ENCODE measurements around the gene SLC43A2.

Gene SLC43A2

GRCh38 chr17:1639549-1640180 is 11.0 kb upstream of the SLC43A2 start:
- POLR2A ChIA-PET: interaction anchor here (0.7 to 1.7 kb wide), 4 partner anchors 9 to 190 kb away, joined by 3 to 6 read pairs (median 4); partner anchors contain the start of gene SMYD4
- Histone ChIP-seq H3K9me3 (ENCODE audit: control insufficient read depth, insufficient read depth, low read depth, low read length) (no peaks in the 10 kb centered on the region), H3K36me3 (ENCODE audit: control insufficient read depth in 2 of 2, insufficient read depth in 1 of 2, low read length in 2 of 2) (no peaks in the 10 kb centered on the region), H3K4me1 (ENCODE audit: control insufficient read depth, insufficient read depth, low read length) (0 out of 2 replicates have a peak, but pooled peaks cover 2% of the 10 kb centered on the region), H3K27ac (ENCODE audit: extremely low read depth, low read depth, low read length) (no peak overlapping the region), H3K4me3 (ENCODE audit: low read depth, low read length) (no peak overlapping the region)
- CTCF ChIA-PET: interaction anchor here (0.7 to 2.1 kb wide), 5 partner anchors 9 to 66 kb away, joined by 3 to 11 read pairs (median 4); partner anchors contain the start of gene RILP
- TF ChIP-seq ZNF549 (tag by site-specific recombination; IDR thresholded peaks at IDR 0.05) (no peak), SP2 (tag by site-specific recombination; IDR thresholded peaks at IDR 0.05) (no peak), PATZ1 (tag by site-specific recombination; IDR thresholded peaks at IDR 0.05) (0 out of 2 replicates have a peak, but pooled peaks have one; percentile 3), ZNF555 (tag by site-specific recombination; conservative IDR thresholded peaks at IDR 0.05) (no peak), ZNF692 (tag by site-specific recombination; IDR thresholded peaks at IDR 0.05) (peak; percentile 36; the same call in 1 of the 2 replicates), ZNF610 (tag by site-specific recombination; IDR thresholded peaks at IDR 0.05; ENCODE audit: borderline replicate concordance) (no peak), ZFP69B (tag by site-specific recombination; IDR thresholded peaks at IDR 0.05) (peak; percentile 72; the same call in 1 of the 2 replicates), ZNF623 (tag by site-specific recombination; IDR thresholded peaks at IDR 0.05) (no peak), ZNF362 (tag by site-specific recombination; IDR thresholded peaks at IDR 0.05) (no peak), ZNF701 (tag by site-specific recombination; IDR thresholded peaks at IDR 0.05) (no peak), ZBTB17 (tag by site-specific recombination; IDR thresholded peaks at IDR 0.05) (0 out of 2 replicates have a peak, but pooled peaks have one; percentile 13), MYNN (tag by site-specific recombination; IDR thresholded peaks at IDR 0.05; ENCODE audit: borderline replicate concordance) (no peak), HIC1 (tag by site-specific recombination; IDR thresholded peaks at IDR 0.05) (peak; percentile 38; the same call in 1 of the 2 replicates), ZNF585B (tag by site-specific recombination; IDR thresholded peaks at IDR 0.05) (no peak), ZNF280D (tag by site-specific recombination; IDR thresholded peaks at IDR 0.05) (no peak), ATF2 (tag by site-specific recombination; IDR thresholded peaks at IDR 0.05; ENCODE audit: low read depth) (no peak)
